H1 (cell line): ENCODE measurements around the gene EDC3.

Experiments used
- CBX5 ChIP-seq: fragments of 300-800, 300-1000 bp; sonication (generic); IDR thresholded peaks from 2 replicates; pipeline ENCODE4 v1.7.1; 2016; ENCODE audit warnings: antibody characterized with exemption, low read length, low read depth
- CREB1 ChIP-seq: IDR thresholded peaks from 2 replicates; pipeline ENCODE4 v1.6.1; 2012; ENCODE audit warnings: inconsistent platforms
- CTCF ChIP-seq, 3 experiments: IDR thresholded peaks; 1 replicate in 2 of 3; 2 replicates in 1 of 3; pipeline versions ENCODE4 v1.5.1 to v1.6.1; 2011; ENCODE audit warnings: low read length in 3 of 3, mild to moderate bottlenecking in 3 of 3, inconsistent platforms in 2 of 3, low read depth in 1 of 3, moderate library complexity in 1 of 3; ENCODE audit not compliant: insufficient read depth in 1 of 3; ENCODE audit errors: control extremely low read depth in 1 of 3
- EP300 ChIP-seq, 2 experiments: IDR thresholded peaks; 1 replicate in 1 of 2; 2 replicates in 1 of 2; pipeline ENCODE4 v1.6.1; 2011 to 2012; ENCODE audit warnings: low read depth in 2 of 2, low read length in 2 of 2, mild to moderate bottlenecking in 2 of 2, borderline replicate concordance in 1 of 2, inconsistent platforms in 1 of 2, moderate library complexity in 1 of 2
- EZH2 ChIP-seq: fragments of 200-600 bp; sonication (generic); IDR thresholded peaks from 2 replicates; pipeline ENCODE4 v1.7.1; 2012; ENCODE audit warnings: low read depth, mild to moderate bottlenecking, moderate library complexity, low read length, inconsistent platforms; ENCODE audit not compliant: severe bottlenecking
- FOSL1 ChIP-seq: IDR thresholded peaks from 2 replicates; pipeline ENCODE4 v1.6.1; 2011; ENCODE audit warnings: mild to moderate bottlenecking, low read depth, low read length, moderate library complexity; ENCODE audit not compliant: insufficient read depth
- GABPA ChIP-seq: IDR thresholded peaks from 2 replicates; pipeline ENCODE4 v1.6.1; 2011; ENCODE audit warnings: mild to moderate bottlenecking, low read length, moderate library complexity, borderline replicate concordance; ENCODE audit not compliant: insufficient read depth
- HDAC6 ChIP-seq: IDR thresholded peaks from one replicate; pipeline ENCODE4 v1.7.1; 2012; ENCODE audit warnings: low read depth, mild to moderate bottlenecking, inconsistent platforms, low read length, moderate library complexity
- MAX ChIP-seq: IDR thresholded peaks from 2 replicates; pipeline ENCODE4 v1.6.1; 2012; ENCODE audit warnings: inconsistent platforms
- RXRA ChIP-seq: IDR thresholded peaks from 2 replicates; pipeline ENCODE4 v1.6.1; 2011; ENCODE audit warnings: low read depth, mild to moderate bottlenecking, low read length, moderate library complexity; ENCODE audit not compliant: insufficient read depth
- TAF1 ChIP-seq: IDR thresholded peaks from 2 replicates; pipeline ENCODE4 v1.6.1; 2011; ENCODE audit warnings: mild to moderate bottlenecking, low read depth, low read length
- TCF12 ChIP-seq: IDR thresholded peaks from 2 replicates; pipeline ENCODE4 v1.6.1; 2011; ENCODE audit warnings: low read depth, mild to moderate bottlenecking, low read length

GRCh38 chr15:74584779-74585178, 111.0 kb downstream of the EDC3 start:
- TF ChIP-seq HDAC6 (no peak), CREB1 (no peak), RXRA (no peak), FOSL1 (no peak), CBX5 (no peak), TCF12 (no peak), EP300 (IDR thresholded peaks at IDR 0.05; ENCODE audit: borderline replicate concordance in 1 of 2, low read depth in 2 of 2, low read length in 2 of 2) (no peak), GABPA (no peak), EZH2 (no peak), TAF1 (no peak), MAX (no peak), CTCF (IDR thresholded peaks at IDR 0.05; ENCODE audit: control extremely low read depth in 1 of 3, insufficient read depth in 1 of 3, low read depth in 1 of 3, low read length in 3 of 3) (no peak)
